CD4-positive, alpha-beta memory T cell (primary cell): ENCODE results near the gene TBCD. TPM values are rescaled to one million over a fixed set of nuclear protein-coding genes. Genes with fewer than 3 reads are reported as not detected.
A peak's percentile ranks its signal among the peaks of the same experiment; 100 is the strongest.

Experiments
- CTCF ChIA-PET: fragments of 350-600 bp; sonication (Branson Sonifier 250); formaldehyde crosslinking; loops from one replicate; lab custom pipeline; 2021; ENCODE audit warnings: inconsistent platforms; ENCODE audit not compliant: partially characterized antibody; lab: Charles Lee
- POLR2A ChIA-PET: fragments of 350-600 bp; sonication (Branson Sonifier 250); formaldehyde crosslinking; loops from one replicate; lab custom pipeline; 2021; ENCODE audit not compliant: partially characterized antibody; lab: Charles Lee
- DNase-seq, 5 donors: peaks; one replicate each; pipeline versions ENCODE4 v3.0.0 to v3.0.0-alpha.2; 2020 to 2022; ENCODE audit warnings: mixed read lengths in 1 of 5
- H3K27ac ChIP-seq: one replicate; pipeline ENCODE4 v1.7.0; 2013; ENCODE audit warnings: low read depth, low read length
- H3K27me3 ChIP-seq: 2 replicates; pipeline ENCODE4 v1.7.0; 2013; ENCODE audit warnings: mild to moderate bottlenecking, low read length, moderate library complexity; ENCODE audit not compliant: insufficient read depth
- H3K36me3 ChIP-seq: 2 replicates; pipeline ENCODE4 v1.7.0; 2013; ENCODE audit warnings: mild to moderate bottlenecking, low read length, moderate library complexity; ENCODE audit not compliant: insufficient read depth
- H3K4me1 ChIP-seq: 2 replicates; pipeline ENCODE4 v1.7.0; 2013; ENCODE audit warnings: mild to moderate bottlenecking, low read length, moderate library complexity; ENCODE audit not compliant: insufficient read depth
- H3K4me3 ChIP-seq, 2 donors: one replicate each; pipeline ENCODE4 v1.7.0; 2013; ENCODE audit warnings: low read length in 2 of 2, mild to moderate bottlenecking in 1 of 2
- H3K9me3 ChIP-seq, 2 donors: one replicate each; pipeline ENCODE4 v1.7.0; 2013; ENCODE audit warnings: low read length in 2 of 2, control low read depth in 1 of 2; ENCODE audit not compliant: control insufficient read depth in 1 of 2
- H3K27ac Mint-ChIP-seq, 7 donors: one replicate each; pipeline ENCODE4 v1.8.0; 2020 to 2021; ENCODE audit warnings: mixed read lengths in 7 of 7, mild to moderate bottlenecking in 6 of 7, inconsistent platforms in 3 of 7, moderate library complexity in 3 of 7
- H3K27me3 Mint-ChIP-seq, 2 donors: one replicate each; pipeline ENCODE4 v1.8.0; 2020 to 2021; ENCODE audit warnings: mixed read lengths in 2 of 2
- H3K36me3 Mint-ChIP-seq, 2 donors: one replicate each; pipeline ENCODE4 v1.8.0; 2020 to 2021; ENCODE audit warnings: mixed read lengths in 2 of 2, inconsistent platforms in 1 of 2, mild to moderate bottlenecking in 1 of 2
- H3K4me1 Mint-ChIP-seq, 4 donors: one replicate each; pipeline ENCODE4 v1.8.0; 2020 to 2021; ENCODE audit warnings: mixed read lengths in 4 of 4, mild to moderate bottlenecking in 1 of 4
- H3K4me3 Mint-ChIP-seq, 8 donors: one replicate each; pipeline ENCODE4 v1.8.0; 2020 to 2021; ENCODE audit warnings: mixed read lengths in 8 of 8, mild to moderate bottlenecking in 7 of 8, moderate library complexity in 6 of 8, inconsistent platforms in 3 of 8
- H3K9me3 Mint-ChIP-seq, 8 donors: one replicate each; pipeline ENCODE4 v1.8.0; 2020 to 2021; ENCODE audit warnings: mixed read lengths in 8 of 8, mild to moderate bottlenecking in 5 of 8, inconsistent platforms in 3 of 8, moderate library complexity in 1 of 8
- intact Hi-C: fragments of 100-400 bp; cut with micrococcal nuclease; formaldehyde crosslinking; loops from one replicate; pipeline ENCODE4 v1.15.1; 2023
- polyA plus RNA-seq, 2 donors: library from polyadenylated mRNA; unstranded; fragments of 300-500 nt; fragmentation: Illumina TruSeq; gene quantifications; one replicate each; pipeline ENCODE4 v1.2.3, GENCODE V29; 2021
- total RNA-seq, 2 experiments: library from RNA; stranded (reverse); gene quantifications; one replicate each; pipeline ENCODE4 v1.2.3, GENCODE V29; 2021

Gene TBCD
- total RNA-seq (100 to 1,000 TPM; 257 to 263 TPM), polyA plus RNA-seq (100 to 1,000 TPM; 102 to 126 TPM)

DNA sequence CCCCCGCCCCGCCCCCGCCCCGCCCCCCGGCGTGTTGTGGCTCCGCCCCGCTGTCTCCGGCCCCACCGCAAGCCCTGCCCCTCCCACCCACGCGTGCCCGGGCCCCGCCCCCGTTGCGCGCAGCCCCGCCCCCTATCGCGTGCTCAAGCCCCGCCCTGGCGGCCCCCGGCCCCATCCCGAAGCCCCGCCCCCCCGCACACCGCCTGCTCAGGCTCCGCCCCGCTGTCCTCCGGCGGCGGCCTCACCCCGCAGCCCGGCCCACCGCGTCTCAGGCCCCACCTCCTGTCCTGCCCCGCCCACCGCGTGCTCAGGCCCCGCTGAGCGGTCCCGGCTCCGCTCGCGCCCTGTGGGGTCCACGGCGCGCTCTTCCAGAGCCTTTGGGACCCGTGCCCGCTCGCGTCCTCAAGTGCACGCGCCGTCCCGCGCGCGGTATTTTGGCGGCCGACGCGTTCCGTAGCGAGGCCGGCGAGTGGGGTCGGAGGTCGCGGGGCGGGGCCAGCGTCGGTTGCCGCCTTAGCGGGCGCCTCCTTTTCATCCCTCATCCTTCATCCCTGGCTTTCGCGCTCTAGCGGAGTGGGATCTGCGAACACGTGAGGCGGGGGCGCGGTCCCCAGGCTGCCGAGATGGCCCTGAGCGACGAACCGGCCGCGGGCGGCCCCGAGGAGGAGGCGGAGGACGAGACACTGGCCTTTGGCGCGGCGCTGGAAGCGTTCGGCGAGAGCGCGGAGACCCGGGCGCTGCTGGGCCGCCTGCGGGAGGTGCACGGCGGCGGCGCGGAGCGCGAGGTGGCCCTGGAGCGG is at the start of gene TBCD:
TSS of gene TBCD (plus strand) at position 495 of the 800 bp plus-strand sequence. CDS start at position 624, 129 bp downstream.
- intact Hi-C loops: loop anchor here (1.0 to 5.0 kb wide), 4 partner anchors 35 to 299 kb away; partner anchors contain the start of genes CYBC1, FN3KRP, RAB40B and WDR45B
- Mint-ChIP-seq H3K36me3 (peaks cover 0 to 11% of the 10 kb centered on the region in 2 donors), H3K27me3 (no peaks in the 10 kb centered on the region), H3K9me3 (peaks cover 0 to 4% (median 0%) of the 10 kb centered on the region in 8 donors), H3K4me1 (peaks cover 15 to 34% (median 22%) of the 10 kb centered on the region in 4 donors), H3K27ac (peak within 1 kb of the TSS in 5 of 7 donors; percentile 30 to 90 (median 66)), H3K4me3 (peak within 1 kb of the TSS; percentile 71 to 90 (median 81))
- CTCF ChIA-PET: no interaction called here
- Histone ChIP-seq H3K27me3 (no peaks in the 10 kb centered on the region), H3K27ac (peak within 1 kb of the TSS; percentile 55), H3K36me3 (no peaks in the 10 kb centered on the region), H3K4me1 (peaks cover 24% of the 10 kb centered on the region), H3K4me3 (peak within 1 kb of the TSS; percentile 57 to 77), H3K9me3 (no peaks in the 10 kb centered on the region)
- POLR2A ChIA-PET: interaction anchor here (1.0 to 1.1 kb wide), 2 partner anchors 16 to 104 kb away, joined by 3 read pairs; partner anchors contain the start of gene FN3K
- DNase-seq: peak; percentile 86 to 91 (median 89)

DNA sequence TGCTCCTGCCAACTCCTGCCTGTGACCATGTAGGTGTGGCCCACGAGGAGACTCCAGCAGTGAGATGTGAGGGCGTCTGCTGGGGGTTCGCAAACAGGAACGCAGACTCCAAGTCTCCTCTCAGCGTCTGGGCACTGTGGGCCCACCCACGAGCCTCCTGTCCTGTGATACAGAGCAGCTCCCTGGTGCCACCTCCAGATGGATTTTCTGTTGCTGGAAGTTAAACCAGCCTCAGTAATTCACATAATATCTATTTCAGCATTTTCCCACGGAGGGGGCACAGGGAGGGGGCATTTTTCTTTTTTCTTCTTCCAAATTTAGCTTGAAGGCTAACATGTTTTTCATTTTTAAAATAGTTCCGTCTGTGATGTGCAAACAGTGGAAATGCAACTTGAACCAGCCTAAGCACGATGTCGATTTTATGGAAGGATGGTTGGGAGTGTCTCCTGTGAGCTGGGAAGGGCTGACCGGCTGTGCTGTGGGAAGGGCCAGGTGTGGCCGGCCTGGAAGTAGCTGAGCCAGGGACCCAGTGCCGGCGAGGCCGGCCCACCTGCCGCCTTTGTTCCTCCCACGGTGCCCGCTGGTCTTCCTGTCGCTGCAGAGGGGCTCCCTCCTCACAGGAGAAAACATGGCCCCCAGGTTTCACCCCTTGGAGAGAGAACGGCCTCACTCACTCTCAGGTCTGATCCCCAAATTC is 49.5 kb upstream of the TBCD start:
- no peaks in the 10 kb centered on the region for H3K9me3 ChIP-seq
- no peaks in the 10 kb centered on the region for H3K36me3 ChIP-seq
- intact Hi-C loops: no loop called here
- H3K27me3 ChIP-seq: no peaks in the 10 kb centered on the region
- Mint-ChIP-seq H3K4me1 (peaks cover 4 to 8% (median 6%) of the 10 kb centered on the region in 4 donors), H3K4me3 (no peak overlapping the region), H3K9me3 (no peaks in the 10 kb centered on the region), H3K36me3 (peaks cover 0 to 2% of the 10 kb centered on the region in 2 donors), H3K27ac (no peak overlapping the region), H3K27me3 (no peaks in the 10 kb centered on the region)
- H3K4me1 ChIP-seq: peaks cover 8% of the 10 kb centered on the region
- H3K27ac ChIP-seq: no peak overlapping the region
- ChIA-PET CTCF (interaction anchor here (1.0 kb wide), 1 partner anchor 17 kb away, joined by 3 read pairs; no protein-coding TSS in a partner anchor), POLR2A (no interaction called here)
- DNase-seq: no peak
- no peak overlapping the region for H3K4me3 ChIP-seq

GRCh38 chr17:82703036-82703745 is 48.7 kb upstream of the TBCD start:
- H3K4me3 Mint-ChIP-seq: no peak overlapping the region
- Histone ChIP-seq H3K27ac (no peak overlapping the region), H3K9me3 (no peaks in the 10 kb centered on the region), H3K4me3 (no peak overlapping the region), H3K27me3 (no peaks in the 10 kb centered on the region), H3K36me3 (no peaks in the 10 kb centered on the region), H3K4me1 (peaks cover 5% of the 10 kb centered on the region)
- CTCF ChIA-PET: no interaction called here
- intact Hi-C loops: no loop called here
- H3K36me3 Mint-ChIP-seq: peaks cover 0 to 2% of the 10 kb centered on the region in 2 donors
- POLR2A ChIA-PET: no interaction called here
- H3K4me1 Mint-ChIP-seq: peaks cover 4 to 7% (median 5%) of the 10 kb centered on the region in 4 donors
- no peaks in the 10 kb centered on the region for H3K9me3 Mint-ChIP-seq
- no peaks in the 10 kb centered on the region for H3K27me3 Mint-ChIP-seq
- no peak overlapping the region for H3K27ac Mint-ChIP-seq
- DNase-seq: no peak

GRCh38 chr17:82703935-82704865 is 47.7 kb upstream of the TBCD start:
- ChIA-PET POLR2A (no interaction called here), CTCF (no interaction called here)
- Histone ChIP-seq H3K9me3 (no peaks in the 10 kb centered on the region), H3K4me3 (no peak overlapping the region), H3K27ac (no peak overlapping the region), H3K36me3 (no peaks in the 10 kb centered on the region), H3K27me3 (no peaks in the 10 kb centered on the region), H3K4me1 (peaks cover 2% of the 10 kb centered on the region)
- Mint-ChIP-seq H3K4me1 (peaks cover 0 to 5% (median 3%) of the 10 kb centered on the region in 4 donors), H3K9me3 (no peaks in the 10 kb centered on the region), H3K36me3 (no peaks in the 10 kb centered on the region), H3K27me3 (no peaks in the 10 kb centered on the region), H3K4me3 (no peak overlapping the region), H3K27ac (no peak overlapping the region)
- no peak for DNase-seq
- intact Hi-C loops: no loop called here

- H3K9me3 ChIP-seq: no peaks in the 10 kb centered on the region
- Mint-ChIP-seq H3K27me3 (no peaks in the 10 kb centered on the region), H3K4me1 (no peaks in the 10 kb centered on the region), H3K4me3 (no peak overlapping the region), H3K36me3 (no peaks in the 10 kb centered on the region), H3K27ac (no peak overlapping the region), H3K9me3 (no peaks in the 10 kb centered on the region)
- no peak overlapping the region for H3K27ac ChIP-seq
- intact Hi-C loops: no loop called here
- CTCF ChIA-PET: no interaction called here
- DNase-seq: no peak
- no peak overlapping the region for H3K4me3 ChIP-seq
- H3K27me3 ChIP-seq: no peaks in the 10 kb centered on the region
- no peaks in the 10 kb centered on the region for H3K36me3 ChIP-seq
- POLR2A ChIA-PET: no interaction called here
- H3K4me1 ChIP-seq: no peaks in the 10 kb centered on the region
These were observed 47.0 kb upstream of the TBCD start for GRCh38 chr17:82704886-82705285.

DNA sequence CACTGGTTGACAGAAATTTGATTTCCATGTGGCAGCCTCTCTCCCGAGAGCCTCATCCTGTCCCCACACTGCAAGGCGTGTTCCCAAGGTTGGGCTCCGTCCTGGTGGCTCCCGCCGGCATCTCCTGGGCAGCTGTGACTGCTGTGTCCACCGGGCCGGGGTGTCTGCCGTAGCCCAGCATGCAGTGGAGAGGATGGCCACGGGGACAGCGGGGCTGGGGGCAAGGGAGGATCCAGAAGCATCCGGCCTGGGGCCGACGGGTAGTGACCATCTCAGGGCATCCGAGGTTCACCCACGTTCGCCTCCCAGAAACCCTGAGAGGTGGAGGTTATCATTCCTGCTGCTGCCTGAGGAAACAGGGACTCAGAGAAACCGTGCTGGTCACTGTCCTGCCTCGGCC is 46.1 kb upstream of the TBCD start:
- Mint-ChIP-seq H3K27me3 (no peaks in the 10 kb centered on the region), H3K36me3 (no peaks in the 10 kb centered on the region), H3K9me3 (no peaks in the 10 kb centered on the region), H3K27ac (no peak overlapping the region), H3K4me3 (no peak overlapping the region), H3K4me1 (no peaks in the 10 kb centered on the region)
- no peaks in the 10 kb centered on the region for H3K27me3 ChIP-seq
- no peaks in the 10 kb centered on the region for H3K36me3 ChIP-seq
- intact Hi-C loops: no loop called here
- no peaks in the 10 kb centered on the region for H3K9me3 ChIP-seq
- H3K4me1 ChIP-seq: no peaks in the 10 kb centered on the region
- H3K4me3 ChIP-seq: no peak overlapping the region
- ChIA-PET POLR2A (no interaction called here), CTCF (no interaction called here)
- H3K27ac ChIP-seq: no peak overlapping the region
- no peak for DNase-seq
